ENCODE data around the gene TBC1D16. TPM values are rescaled to one million over a fixed set of nuclear protein-coding genes. Genes with fewer than 3 reads are reported as not detected.

Gene TBC1D16
- total and polyA plus RNA-seq, 4 donors, result 16.7 to 38.8 (median 31.1) TPM

- WGBS (ENCODE audit: insufficient coverage), result 15% methylated on average over 23 of the region's 31 CpGs
- H3K27ac ChIP-seq (ENCODE audit: low read depth, low read length), result peak overlapping the region; percentile 93
- no peaks in the 10 kb centered on the region for H3K27me3 ChIP-seq (ENCODE audit: control insufficient read depth, insufficient read depth, low read length)
- no peak for DNase-seq (ENCODE audit: low read depth in 4 of 6, low spot score in 6 of 6)
- peak overlapping the region; percentile 10 for H3K4me3 ChIP-seq (ENCODE audit: low read depth, low read length)
- H3K36me3 ChIP-seq (ENCODE audit: control insufficient read depth, insufficient read depth, low read length), result peaks cover 47% of the 10 kb centered on the region
- no peaks in the 10 kb centered on the region for H3K9me3 ChIP-seq (ENCODE audit: control insufficient read depth, insufficient read depth, low read length)
- peaks cover 71% of the 10 kb centered on the region for H3K4me1 ChIP-seq (ENCODE audit: control insufficient read depth, insufficient read depth, low read length)
These were observed 85.4 kb downstream of the TBC1D16 start for GRCh38 chr17:79950306-79950705.

GRCh38 chr17:79949656-79950209 lies 85.9 kb downstream of the TBC1D16 start:
- 44% methylated on average over 17 of the region's 27 CpGs for WGBS (ENCODE audit: insufficient coverage)
- peak in 2 of 6 donors; percentile 78 to 86 for DNase-seq (ENCODE audit: low read depth in 4 of 6, low spot score in 6 of 6)
- Histone ChIP-seq H3K27ac (ENCODE audit: low read depth, low read length) (peak overlapping the region; percentile 93), H3K36me3 (ENCODE audit: control insufficient read depth, insufficient read depth, low read length) (peaks cover 51% of the 10 kb centered on the region), H3K9me3 (ENCODE audit: control insufficient read depth, insufficient read depth, low read length) (no peaks in the 10 kb centered on the region), H3K4me1 (ENCODE audit: control insufficient read depth, insufficient read depth, low read length) (peaks cover 68% of the 10 kb centered on the region), H3K27me3 (ENCODE audit: control insufficient read depth, insufficient read depth, low read length) (no peaks in the 10 kb centered on the region), H3K4me3 (ENCODE audit: low read depth, low read length) (peak overlapping the region; percentile 12)

- peak overlapping the region; percentile 12 for H3K4me3 ChIP-seq (ENCODE audit: low read depth, low read length)
- WGBS (ENCODE audit: insufficient coverage), result 49% methylated on average over 26 of the region's 29 CpGs
- peaks cover 57% of the 10 kb centered on the region for H3K36me3 ChIP-seq (ENCODE audit: control insufficient read depth, insufficient read depth, low read length)
- peak in 1 of 6 donors; percentile 73 for DNase-seq (ENCODE audit: low read depth in 4 of 6, low spot score in 6 of 6)
- H3K27me3 ChIP-seq (ENCODE audit: control insufficient read depth, insufficient read depth, low read length), result no peaks in the 10 kb centered on the region
- H3K9me3 ChIP-seq (ENCODE audit: control insufficient read depth, insufficient read depth, low read length), result no peaks in the 10 kb centered on the region
- peaks cover 63% of the 10 kb centered on the region for H3K4me1 ChIP-seq (ENCODE audit: control insufficient read depth, insufficient read depth, low read length)
- peak overlapping the region; percentile 93 for H3K27ac ChIP-seq (ENCODE audit: low read depth, low read length)
These were observed 86.6 kb downstream of the TBC1D16 start for GRCh38 chr17:79948945-79949655.

- peaks cover 63% of the 10 kb centered on the region for H3K36me3 ChIP-seq (ENCODE audit: control insufficient read depth, insufficient read depth, low read length)
- no peak for DNase-seq (ENCODE audit: low read depth in 4 of 6, low spot score in 6 of 6)
- H3K27me3 ChIP-seq (ENCODE audit: control insufficient read depth, insufficient read depth, low read length), result no peaks in the 10 kb centered on the region
- peaks cover 65% of the 10 kb centered on the region for H3K4me1 ChIP-seq (ENCODE audit: control insufficient read depth, insufficient read depth, low read length)
- H3K9me3 ChIP-seq (ENCODE audit: control insufficient read depth, insufficient read depth, low read length), result no peaks in the 10 kb centered on the region
- no peak overlapping the region for H3K4me3 ChIP-seq (ENCODE audit: low read depth, low read length)
- no peak overlapping the region for H3K27ac ChIP-seq (ENCODE audit: low read depth, low read length)
- 69% methylated on average over 9 of the region's 10 CpGs for WGBS (ENCODE audit: insufficient coverage)
These were observed 87.2 kb downstream of the TBC1D16 start for GRCh38 chr17:79948406-79948944.

DNA sequence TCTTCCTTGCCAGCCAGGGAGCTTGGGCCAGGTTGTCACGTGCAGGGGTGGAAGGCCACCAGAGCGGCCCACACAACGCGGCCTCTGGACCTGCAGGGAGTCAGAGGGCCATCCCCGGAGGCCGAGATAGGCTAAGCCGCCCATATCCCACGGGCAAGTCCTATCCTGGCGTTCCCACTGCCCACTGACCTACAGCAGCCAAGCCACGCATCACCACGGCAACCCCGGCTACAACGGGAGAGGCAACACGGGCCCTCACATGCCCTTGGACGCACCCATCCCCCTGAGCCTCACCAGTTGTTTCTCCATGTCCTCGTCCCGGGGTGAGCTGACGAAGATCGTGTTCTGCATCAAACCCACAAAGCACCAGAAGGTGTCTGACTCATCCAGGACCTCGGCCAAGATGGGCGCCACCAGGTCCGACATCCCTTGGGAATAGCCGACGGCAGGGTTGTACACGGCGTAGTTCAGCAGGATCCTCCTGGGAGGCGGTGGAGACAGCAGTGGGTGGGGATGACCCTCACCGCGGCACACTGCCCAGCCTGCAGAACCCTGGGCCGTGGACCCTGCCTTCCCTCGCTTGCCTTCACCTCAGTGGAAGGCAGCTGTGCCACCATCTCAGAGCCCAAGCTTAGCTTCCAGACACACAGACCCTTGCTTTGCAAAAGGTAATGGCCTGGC lies 88.2 kb downstream of the TBC1D16 start:
- no peak for DNase-seq (ENCODE audit: low read depth in 4 of 6, low spot score in 6 of 6)
- Histone ChIP-seq H3K36me3 (ENCODE audit: control insufficient read depth, insufficient read depth, low read length) (peaks cover 70% of the 10 kb centered on the region), H3K4me3 (ENCODE audit: low read depth, low read length) (no peak overlapping the region), H3K27ac (ENCODE audit: low read depth, low read length) (no peak overlapping the region), H3K27me3 (ENCODE audit: control insufficient read depth, insufficient read depth, low read length) (no peaks in the 10 kb centered on the region), H3K9me3 (ENCODE audit: control insufficient read depth, insufficient read depth, low read length) (no peaks in the 10 kb centered on the region), H3K4me1 (ENCODE audit: control insufficient read depth, insufficient read depth, low read length) (peaks cover 65% of the 10 kb centered on the region)
- 94% methylated on average over 27 of the region's 31 CpGs for WGBS (ENCODE audit: insufficient coverage)

DNA sequence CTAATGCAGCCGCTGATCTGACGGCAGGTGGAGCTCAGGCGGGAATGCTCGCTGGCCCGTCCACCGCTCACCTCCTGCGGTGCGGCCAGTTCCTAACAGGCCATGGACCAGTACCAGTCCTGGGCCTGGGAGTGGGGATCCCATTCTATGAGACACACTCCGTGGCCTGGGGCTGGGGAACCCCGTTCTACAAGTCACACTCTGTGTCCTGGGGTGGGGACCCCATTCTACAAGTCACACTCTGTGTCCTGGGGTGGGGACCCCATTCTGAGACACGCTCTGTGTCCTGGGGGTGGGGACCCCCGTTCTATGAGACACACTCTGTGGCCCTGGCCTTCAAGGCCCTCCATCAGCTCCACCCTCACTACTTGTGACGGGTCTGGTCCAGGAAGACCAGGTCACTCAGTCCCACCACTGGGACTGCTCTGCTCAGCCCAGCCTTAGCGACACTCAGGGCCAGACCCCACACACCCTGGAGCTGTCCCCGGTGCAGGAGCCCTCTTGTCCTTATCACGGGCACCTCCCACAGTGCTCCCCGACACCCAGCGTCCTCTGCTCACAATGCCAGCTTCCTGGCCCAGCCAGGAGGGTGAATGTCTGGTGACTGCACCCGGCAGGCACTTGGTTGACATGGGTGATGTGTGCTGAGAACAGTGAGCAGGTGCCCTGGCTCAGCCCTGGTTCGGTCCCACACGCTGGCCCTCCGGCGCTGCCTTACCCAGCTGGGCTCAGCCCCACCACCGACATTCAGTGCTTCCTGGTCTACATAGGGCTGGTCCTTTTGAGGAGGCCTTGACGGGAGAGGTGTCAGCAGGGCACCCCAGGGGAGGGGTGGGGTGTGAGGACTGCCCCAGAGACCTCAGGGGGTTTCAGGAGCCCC lies 89.1 kb downstream of the TBC1D16 start:
- no peaks in the 10 kb centered on the region for H3K9me3 ChIP-seq (ENCODE audit: control insufficient read depth, insufficient read depth, low read length)
- DNase-seq (ENCODE audit: low read depth in 4 of 6, low spot score in 6 of 6), result no peak
- H3K36me3 ChIP-seq (ENCODE audit: control insufficient read depth, insufficient read depth, low read length), result peaks cover 77% of the 10 kb centered on the region
- H3K4me1 ChIP-seq (ENCODE audit: control insufficient read depth, insufficient read depth, low read length), result peaks cover 60% of the 10 kb centered on the region
- no peak overlapping the region for H3K27ac ChIP-seq (ENCODE audit: low read depth, low read length)
- 92% methylated on average over 21 of the region's 25 CpGs for WGBS (ENCODE audit: insufficient coverage)
- H3K4me3 ChIP-seq (ENCODE audit: low read depth, low read length), result no peak overlapping the region
- no peaks in the 10 kb centered on the region for H3K27me3 ChIP-seq (ENCODE audit: control insufficient read depth, insufficient read depth, low read length)

GRCh38 chr17:79945591-79946255 lies 89.9 kb downstream of the TBC1D16 start:
- Histone ChIP-seq H3K9me3 (ENCODE audit: control insufficient read depth, insufficient read depth, low read length) (no peaks in the 10 kb centered on the region), H3K27ac (ENCODE audit: low read depth, low read length) (no peak overlapping the region), H3K4me1 (ENCODE audit: control insufficient read depth, insufficient read depth, low read length) (peaks cover 57% of the 10 kb centered on the region), H3K36me3 (ENCODE audit: control insufficient read depth, insufficient read depth, low read length) (peaks cover 86% of the 10 kb centered on the region), H3K4me3 (ENCODE audit: low read depth, low read length) (no peak overlapping the region), H3K27me3 (ENCODE audit: control insufficient read depth, insufficient read depth, low read length) (no peaks in the 10 kb centered on the region)
- DNase-seq (ENCODE audit: low read depth in 4 of 6, low spot score in 6 of 6), result no peak
- 86% methylated on average over 24 of the region's 25 CpGs for WGBS (ENCODE audit: insufficient coverage)

DNA sequence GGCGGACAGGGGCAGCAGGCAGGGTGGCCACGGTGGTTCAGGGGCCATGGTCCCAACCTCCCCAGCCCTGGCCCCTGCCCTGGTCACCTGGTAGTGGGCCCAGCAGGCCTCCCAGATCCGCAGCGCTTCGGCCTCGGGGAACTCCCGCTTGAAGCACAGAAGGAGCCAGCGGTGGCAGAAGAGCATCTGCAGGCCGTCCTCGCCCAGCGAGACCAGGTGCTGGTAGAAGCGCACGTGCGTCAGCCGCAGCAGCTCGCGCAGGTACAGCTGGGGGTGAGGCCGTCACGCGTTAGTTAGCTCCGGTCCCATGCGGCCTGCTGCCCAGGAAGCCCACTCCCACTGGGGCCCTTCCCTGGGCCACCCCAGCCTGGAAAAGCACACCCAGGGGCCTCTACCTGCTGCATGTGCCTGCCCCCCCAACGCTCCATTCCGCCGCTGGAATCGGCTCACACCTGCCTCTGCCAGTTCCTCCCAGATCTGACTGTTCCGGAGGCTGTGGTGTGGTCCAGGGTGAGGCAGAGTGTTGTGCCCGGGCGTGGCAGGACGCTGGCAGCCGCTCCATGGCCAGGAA lies 90.8 kb downstream of the TBC1D16 start:
- no peak overlapping the region for H3K27ac ChIP-seq (ENCODE audit: low read depth, low read length)

More for the DNA sequence above, 90.8 kb downstream of the TBC1D16 start:
- WGBS (ENCODE audit: insufficient coverage), result 90% methylated on average over 27 of the region's 31 CpGs
- H3K4me3 ChIP-seq (ENCODE audit: low read depth, low read length), result no peak overlapping the region
- no peaks in the 10 kb centered on the region for H3K27me3 ChIP-seq (ENCODE audit: control insufficient read depth, insufficient read depth, low read length)
- peaks cover 94% of the 10 kb centered on the region for H3K36me3 ChIP-seq (ENCODE audit: control insufficient read depth, insufficient read depth, low read length)
- peaks cover 57% of the 10 kb centered on the region for H3K4me1 ChIP-seq (ENCODE audit: control insufficient read depth, insufficient read depth, low read length)
- no peaks in the 10 kb centered on the region for H3K9me3 ChIP-seq (ENCODE audit: control insufficient read depth, insufficient read depth, low read length)
- no peak for DNase-seq (ENCODE audit: low read depth in 4 of 6, low spot score in 6 of 6)

Measured in spinal cord (tissue), 10 donors.